Measurements from ENCODE around the gene GABARAPL1.

GABARAPL1 gene

GRCh38 chr12:10189653-10190052, 23.0 kb upstream of the GABARAPL1 start:
- TF ChIP-seq TCF12 (IDR thresholded peaks at IDR 0.05; ENCODE audit: low read depth): no peak
- no peak for TF ChIP-seq EGR1 (IDR thresholded peaks at IDR 0.05)
- TF ChIP-seq REST (IDR thresholded peaks at IDR 0.05; ENCODE audit: low read depth): no peak
- no peak for TF ChIP-seq ZBTB7A (IDR thresholded peaks at IDR 0.05; ENCODE audit: low read depth)
- no peak for TF ChIP-seq MAX (IDR thresholded peaks at IDR 0.05)
- TF ChIP-seq CREB1 (IDR thresholded peaks at IDR 0.05; ENCODE audit: low read depth): no peak
- no peak for TF ChIP-seq TAF1 (IDR thresholded peaks at IDR 0.05; ENCODE audit: low read depth)
- no peak for TF ChIP-seq FOXM1 (IDR thresholded peaks at IDR 0.05; ENCODE audit: borderline replicate concordance, low read depth)
- TF ChIP-seq TEAD4 (IDR thresholded peaks at IDR 0.05): no peak
- TF ChIP-seq CEBPB (IDR thresholded peaks at IDR 0.05): no peak
- no peak for TF ChIP-seq USF1 (IDR thresholded peaks at IDR 0.05)
- no peak for TF ChIP-seq NFIC (IDR thresholded peaks at IDR 0.05)
- no peak for TF ChIP-seq YY1 (IDR thresholded peaks at IDR 0.05; ENCODE audit: low read depth)
- TF ChIP-seq RAD21 (IDR thresholded peaks at IDR 0.05; ENCODE audit: low read depth): no peak
- TF ChIP-seq EP300 (IDR thresholded peaks at IDR 0.05; ENCODE audit: borderline replicate concordance): no peak

- TF ChIP-seq REST (IDR thresholded peaks at IDR 0.05; ENCODE audit: low read depth): no peak
- peak; percentile 87 for TF ChIP-seq RAD21 (IDR thresholded peaks at IDR 0.05; ENCODE audit: low read depth)
Observed at GRCh38 chr12:10190558-10191388, 21.9 kb upstream of the GABARAPL1 start.

- TF ChIP-seq REST (IDR thresholded peaks at IDR 0.05; ENCODE audit: low read depth) (no peak), EP300 (IDR thresholded peaks at IDR 0.05; ENCODE audit: borderline replicate concordance) (no peak), NFIC (IDR thresholded peaks at IDR 0.05) (peak; percentile 57), FOXM1 (IDR thresholded peaks at IDR 0.05; ENCODE audit: borderline replicate concordance, low read depth) (no peak), RAD21 (IDR thresholded peaks at IDR 0.05; ENCODE audit: low read depth) (no peak), USF1 (IDR thresholded peaks at IDR 0.05) (no peak), TEAD4 (IDR thresholded peaks at IDR 0.05) (peak; percentile 56)
Observed at GRCh38 chr12:10191865-10192264, 20.8 kb upstream of the GABARAPL1 start.

GRCh38 chr12:10194160-10194670, 18.5 kb upstream of the GABARAPL1 start:
- TF ChIP-seq EP300 (IDR thresholded peaks at IDR 0.05; ENCODE audit: borderline replicate concordance): no peak
- no peak for TF ChIP-seq CEBPB (IDR thresholded peaks at IDR 0.05)
- no peak for TF ChIP-seq USF1 (IDR thresholded peaks at IDR 0.05)
- TF ChIP-seq MAX (IDR thresholded peaks at IDR 0.05): no peak
- no peak for TF ChIP-seq REST (IDR thresholded peaks at IDR 0.05; ENCODE audit: low read depth)
